Erythroblast (primary cell): ENCODE results near the gene GCC1.

Source experiments
- GATA1 ChIP-seq: IDR thresholded peaks from 2 replicates; pipeline ENCODE4 v1.6.1; 2011; ENCODE audit warnings: low read depth, mild to moderate bottlenecking, control low read depth, low read length, moderate library complexity
- POLR2A ChIP-seq: IDR thresholded peaks from 2 replicates; pipeline ENCODE4 v1.6.1; 2011; ENCODE audit warnings: mild to moderate bottlenecking, low read length

GRCh38 chr7:127534636-127535035, 50.8 kb downstream of the GCC1 start:
- TF ChIP-seq POLR2A = no peak
- no peak for TF ChIP-seq GATA1
